ENCODE data around the gene CPNE7. TPM values are rescaled to one million over a fixed set of nuclear protein-coding genes. Genes with fewer than 3 reads are reported as not detected.

The CPNE7 gene
- total RNA-seq, 1 experiment from 2014 or later: 40.4 TPM

- no peak for DNase-seq
- intact Hi-C loops (cut with micrococcal nuclease; ENCODE audit: unreplicated experiment): no loop called here
- Mint-ChIP-seq H3K27me3 (ENCODE audit: insufficient read depth, unreplicated experiment) (no peaks in the 10 kb centered on the region), H3K27ac (ENCODE audit: unreplicated experiment) (no peak overlapping the region), H3K4me3 (ENCODE audit: unreplicated experiment) (no peak overlapping the region), H3K36me3 (ENCODE audit: insufficient read depth, unreplicated experiment) (peaks cover 6% of the 10 kb centered on the region), H3K9me3 (ENCODE audit: unreplicated experiment) (no peaks in the 10 kb centered on the region), H3K4me1 (ENCODE audit: low read depth, unreplicated experiment) (no peaks in the 10 kb centered on the region)
- TF ChIP-seq CTCF (IDR thresholded peaks at IDR 0.05; ENCODE audit: insufficient read depth in 1 of 2, low read depth in 1 of 2, low read length in 1 of 2, severe bottlenecking in 1 of 2, unreplicated experiment in 1 of 2): no peak
- Histone ChIP-seq H3K27me3 (replicated peaks; ENCODE audit: control insufficient read depth, insufficient read depth, low read length) (no peaks in the 10 kb centered on the region), H3K4me3 (ENCODE audit: low read depth, low read length) (no peak overlapping the region), H3K4me1 (peaks cover 3% of the 10 kb centered on the region), H3K9me3 (no peaks in the 10 kb centered on the region), H3K36me3 (ENCODE audit: control insufficient read depth, insufficient read depth, low read length) (no peaks in the 10 kb centered on the region)
- no TSS peak for BruUV-seq (replicated peaks)
- ChIA-PET POLR2A (interaction anchor here (0.6 kb wide), 1 partner anchor 363 kb away, joined by 7 read pairs; no protein-coding TSS in a partner anchor), CTCF (no interaction called here)
Observed at GRCh38 chr16:89602952-89603590, 27.5 kb downstream of the CPNE7 start.

GRCh38 chr16:89604764-89605163 lies 29.2 kb downstream of the CPNE7 start:
- H3K27me3 ChIP-seq (replicated peaks; ENCODE audit: control insufficient read depth, insufficient read depth, low read length): no peaks in the 10 kb centered on the region
- POLR2A ChIA-PET: no interaction called here
- intact Hi-C loops (cut with micrococcal nuclease; ENCODE audit: unreplicated experiment): no loop called here

GRCh38 chr16:89605186-89605970 lies 29.8 kb downstream of the CPNE7 start:
- TF ChIP-seq CTCF (IDR thresholded peaks at IDR 0.05; ENCODE audit: insufficient read depth in 1 of 2, low read depth in 1 of 2, low read length in 1 of 2, severe bottlenecking in 1 of 2, unreplicated experiment in 1 of 2): no peak
- Mint-ChIP-seq H3K4me3 (ENCODE audit: unreplicated experiment) (no peak overlapping the region), H3K4me1 (ENCODE audit: low read depth, unreplicated experiment) (peaks cover 6% of the 10 kb centered on the region), H3K27me3 (ENCODE audit: insufficient read depth, unreplicated experiment) (no peaks in the 10 kb centered on the region), H3K36me3 (ENCODE audit: insufficient read depth, unreplicated experiment) (no peaks in the 10 kb centered on the region), H3K27ac (ENCODE audit: unreplicated experiment) (no peak overlapping the region), H3K9me3 (ENCODE audit: unreplicated experiment) (no peaks in the 10 kb centered on the region)
- Histone ChIP-seq H3K27me3 (replicated peaks; ENCODE audit: control insufficient read depth, insufficient read depth, low read length) (no peaks in the 10 kb centered on the region), H3K4me3 (ENCODE audit: low read depth, low read length) (no peak overlapping the region), H3K4me1 (peaks cover 26% of the 10 kb centered on the region), H3K9me3 (no peaks in the 10 kb centered on the region; the same call in 1 of the 2 replicates), H3K36me3 (ENCODE audit: control insufficient read depth, insufficient read depth, low read length) (no peaks in the 10 kb centered on the region)
- CTCF ChIA-PET: no interaction called here
- intact Hi-C loops (cut with micrococcal nuclease; ENCODE audit: unreplicated experiment): no loop called here
- POLR2A ChIA-PET: no interaction called here
- no peak for DNase-seq
- BruUV-seq (replicated peaks): no TSS peak

More at GRCh38 chr16:89604764-89605163, 29.2 kb downstream of the CPNE7 start:
- Mint-ChIP-seq H3K4me1 (ENCODE audit: low read depth, unreplicated experiment) (no peaks in the 10 kb centered on the region), H3K36me3 (ENCODE audit: insufficient read depth, unreplicated experiment) (no peaks in the 10 kb centered on the region), H3K4me3 (ENCODE audit: unreplicated experiment) (no peak overlapping the region), H3K27me3 (ENCODE audit: insufficient read depth, unreplicated experiment) (no peaks in the 10 kb centered on the region), H3K9me3 (ENCODE audit: unreplicated experiment) (no peaks in the 10 kb centered on the region), H3K27ac (ENCODE audit: unreplicated experiment) (no peak overlapping the region)
- Histone ChIP-seq H3K4me3 (ENCODE audit: low read depth, low read length) (no peak overlapping the region), H3K36me3 (ENCODE audit: control insufficient read depth, insufficient read depth, low read length) (no peaks in the 10 kb centered on the region), H3K4me1 (peaks cover 20% of the 10 kb centered on the region), H3K9me3 (no peaks in the 10 kb centered on the region)
- CTCF ChIA-PET: no interaction called here
- no peak for TF ChIP-seq CTCF (IDR thresholded peaks at IDR 0.05; ENCODE audit: insufficient read depth in 1 of 2, low read depth in 1 of 2, low read length in 1 of 2, severe bottlenecking in 1 of 2, unreplicated experiment in 1 of 2)
- DNase-seq: no peak
- no TSS peak for BruUV-seq (replicated peaks)

Measured in Caco-2 (cell line).